Stimulated activated CD8-positive, alpha-beta memory T cell treated with anti-CD3 and anti-CD28 coated beads, Interleukin-2, amount 100 ng/mL, for 1 hour (primary cell): ENCODE results near the gene FNBP1.

Experiments
- DNase-seq, 2 donors: peaks; one replicate each; pipeline ENCODE4 v3.0.0-alpha.2; 2020; ENCODE audit warnings: low read depth in 2 of 2

Gene FNBP1

GRCh38 chr9:130045725-130046450, 2.9 kb upstream of the FNBP1 start:
- DNase-seq: no peak

DNA sequence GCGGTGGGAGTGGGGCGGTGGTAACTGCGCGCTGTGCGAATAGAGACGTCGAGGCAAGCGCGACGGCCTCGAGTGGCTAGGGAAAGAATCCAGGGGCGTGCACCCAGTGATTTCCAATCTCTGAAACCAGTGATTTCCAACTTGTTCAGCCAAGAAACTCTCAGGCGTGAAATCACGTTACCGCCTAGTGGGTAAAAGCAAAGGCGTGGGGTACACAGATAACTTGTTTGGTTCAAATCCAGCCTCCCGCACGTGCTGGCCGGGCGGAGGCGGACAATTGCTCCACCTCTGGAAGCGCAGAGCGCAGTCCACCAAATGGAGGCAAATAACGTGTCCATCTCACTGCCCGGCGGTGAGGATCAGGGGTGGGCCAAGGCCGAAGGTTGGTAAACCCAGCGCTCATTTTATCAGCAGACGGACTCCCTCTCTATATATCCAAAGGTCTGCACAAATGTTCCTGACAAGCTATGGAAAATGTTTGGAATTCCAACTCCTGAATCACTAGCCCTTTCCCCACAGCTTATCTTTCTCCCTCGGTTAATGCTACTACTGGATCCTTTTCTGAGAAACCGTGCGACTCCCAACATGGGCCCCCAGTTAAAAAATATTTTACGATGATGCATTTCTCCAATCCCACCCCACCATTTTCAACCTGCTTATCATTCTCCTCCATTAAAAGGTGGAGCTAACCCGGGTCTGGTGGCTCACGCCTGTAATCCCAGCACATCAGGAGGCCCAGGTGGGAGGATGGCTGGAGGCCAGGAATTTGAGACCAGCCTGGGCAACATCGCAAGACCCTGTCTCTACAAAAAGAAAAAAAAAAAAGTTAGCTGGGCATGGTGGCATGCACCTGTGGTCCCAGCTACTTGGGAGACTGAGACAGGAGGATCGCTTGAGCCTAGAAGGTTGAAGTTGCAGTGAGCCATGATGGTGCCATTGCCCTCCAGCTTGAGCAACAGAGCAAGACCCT, 950 bp upstream of the FNBP1 start:
- DNase-seq: no peak

DNA sequence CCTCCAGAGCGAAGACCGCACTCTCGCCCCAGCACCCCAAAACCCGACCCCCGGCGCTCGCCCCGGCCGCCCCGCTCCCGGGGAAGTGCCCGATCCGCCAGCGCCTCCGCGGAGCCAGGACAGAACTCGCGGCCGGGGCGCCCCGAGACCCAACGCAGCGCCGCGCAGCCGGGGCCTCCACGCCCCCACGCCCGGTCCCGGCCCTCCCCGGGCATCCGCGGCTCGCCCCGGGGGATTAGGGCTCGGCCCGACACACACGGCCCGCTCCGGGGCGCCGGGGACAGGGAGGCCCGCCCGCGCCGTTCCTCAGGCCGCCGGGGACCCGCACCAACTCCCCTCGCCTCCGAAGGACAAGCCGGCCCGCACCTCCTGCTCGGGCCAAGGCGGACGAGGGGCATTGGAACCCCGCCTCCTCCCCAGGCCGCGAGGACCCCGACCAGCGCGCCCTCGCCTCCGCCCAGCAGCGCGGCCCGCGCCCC, 544 bp downstream of the FNBP1 start:
- no peak for DNase-seq

DNA sequence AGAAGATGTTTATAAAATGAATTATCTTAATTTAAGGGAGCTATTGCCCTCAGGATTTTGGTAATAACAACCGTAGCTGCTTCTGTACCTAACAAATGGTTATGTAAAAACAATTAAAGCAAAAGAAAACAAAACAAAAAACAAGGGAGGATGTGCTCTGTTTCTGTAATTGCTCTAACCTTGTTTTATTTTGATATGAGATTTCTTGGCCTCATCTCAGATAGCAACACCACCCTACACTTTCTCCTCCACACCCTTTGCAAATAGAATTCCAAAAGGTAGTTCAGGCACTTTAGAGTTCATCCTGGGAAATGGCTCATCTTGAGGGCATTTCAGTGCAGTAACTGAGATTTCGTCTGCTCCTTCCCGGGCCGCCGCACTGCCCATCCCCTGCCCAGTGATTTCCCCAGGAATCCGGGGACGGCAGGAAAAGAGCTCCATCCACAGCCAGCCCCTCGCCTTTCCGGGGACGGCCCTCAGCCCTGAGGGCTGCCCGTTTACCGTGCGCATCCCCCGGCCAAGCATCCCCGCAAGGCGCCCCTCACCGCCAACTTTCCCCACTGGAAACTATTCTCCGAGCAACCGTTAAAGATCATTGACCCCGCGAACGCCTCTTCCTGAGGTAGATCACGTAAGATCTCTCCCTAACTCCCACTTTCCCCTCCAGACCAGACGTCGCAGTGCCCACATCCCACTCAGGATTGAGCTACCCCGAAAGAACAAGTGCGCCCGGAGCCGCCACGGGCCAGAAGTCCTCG, 1.2 kb downstream of the FNBP1 start:
- DNase-seq: no peak

- DNase-seq: no peak
These were observed 1.9 kb downstream of the FNBP1 start for GRCh38 chr9:130040984-130041647.

DNA sequence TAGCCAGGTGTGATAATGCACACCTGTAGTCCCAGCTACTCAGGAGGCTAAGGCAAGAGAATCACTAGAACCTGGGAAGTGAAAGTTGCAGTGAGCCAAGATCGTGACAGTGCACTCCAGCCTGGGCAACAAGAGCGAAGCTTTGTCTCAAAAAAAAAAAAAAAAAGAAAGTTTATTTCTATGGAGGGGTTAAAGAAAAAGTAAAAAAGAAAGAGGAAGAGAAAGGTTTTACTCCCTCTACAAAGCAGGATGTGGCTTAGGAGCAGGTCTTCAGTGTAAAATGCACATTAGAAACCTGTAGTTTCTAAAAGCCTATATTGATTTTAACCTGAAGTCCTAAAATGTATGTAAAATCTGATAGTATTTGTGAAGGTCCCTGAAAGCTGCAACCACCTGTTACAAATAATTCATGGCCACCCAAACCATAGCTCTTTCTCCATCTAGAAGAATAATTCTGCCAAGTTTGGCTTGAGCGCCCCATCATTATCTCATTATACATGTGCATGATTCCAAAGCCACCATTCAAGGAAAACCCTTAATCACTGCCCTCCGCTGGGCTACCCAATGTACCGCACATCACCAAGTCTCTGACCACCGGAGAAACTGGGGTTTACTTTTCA, 3.4 kb downstream of the FNBP1 start:
- no peak for DNase-seq

GRCh38 chr9:130036099-130036498, 6.9 kb downstream of the FNBP1 start:
- no peak for DNase-seq

GRCh38 chr9:130034570-130034969, 8.4 kb downstream of the FNBP1 start:
- DNase-seq: no peak

DNA sequence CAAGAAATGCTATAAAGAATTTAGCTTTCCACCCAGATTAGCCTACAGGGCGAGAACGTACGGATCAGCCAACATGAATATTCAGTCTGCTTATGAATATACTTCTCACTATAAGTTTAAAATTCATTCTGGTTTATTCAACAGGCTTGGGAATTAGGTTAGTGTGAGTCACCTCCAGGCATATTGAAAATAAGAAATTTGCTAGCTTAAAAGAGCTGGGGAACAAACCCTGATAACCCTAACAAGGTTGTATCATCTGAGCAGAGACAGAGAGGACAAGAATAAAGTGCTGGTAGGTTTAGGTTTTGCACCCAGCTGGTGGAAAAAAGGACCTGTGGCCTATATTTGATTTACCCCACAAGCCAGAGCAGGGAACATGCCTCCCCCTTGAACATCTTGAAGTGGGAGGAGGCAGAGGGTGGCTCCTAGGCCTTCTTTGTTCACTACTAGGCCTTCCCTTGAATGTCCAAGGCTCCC, 12.3 kb downstream of the FNBP1 start:
- DNase-seq: no peak

GRCh38 chr9:130029223-130029973, 13.6 kb downstream of the FNBP1 start:
- DNase-seq: no peak

DNA sequence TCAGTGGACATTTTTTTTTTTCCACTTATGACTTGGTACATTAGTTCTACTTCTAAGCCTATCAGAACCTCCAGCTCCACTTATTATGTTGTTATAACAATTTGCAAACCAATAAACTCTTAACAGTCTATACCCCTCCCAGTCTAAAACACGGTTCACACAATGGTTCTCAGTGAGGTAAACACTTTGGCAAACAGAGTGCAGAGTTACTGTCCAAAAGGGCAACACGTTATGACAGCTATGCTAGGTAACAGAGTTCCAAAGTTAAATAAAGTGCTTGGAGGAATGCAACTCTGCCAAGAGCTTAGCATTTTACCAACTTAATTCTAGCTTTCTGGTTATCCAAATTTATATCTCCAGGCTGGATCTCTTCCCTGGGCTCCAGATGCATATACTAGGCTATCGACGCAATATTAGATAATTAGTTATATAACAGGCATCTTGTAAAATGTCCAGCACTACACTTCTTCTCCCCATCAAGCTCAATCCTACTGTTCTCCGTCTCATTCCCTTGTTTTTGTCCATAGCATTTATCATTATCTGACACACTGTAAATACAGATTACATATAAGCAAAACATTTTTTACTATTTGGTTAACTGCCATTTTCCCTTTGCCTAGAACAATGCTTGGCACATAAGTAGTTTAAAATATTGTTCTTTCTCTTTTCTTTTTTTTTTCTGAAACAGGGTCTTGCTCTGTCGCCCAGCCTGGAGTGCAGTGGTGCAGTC, 14.3 kb downstream of the FNBP1 start:
- no peak for DNase-seq

- no peak for DNase-seq
These were observed 15.2 kb downstream of the FNBP1 start for GRCh38 chr9:130027533-130028365.

DNA sequence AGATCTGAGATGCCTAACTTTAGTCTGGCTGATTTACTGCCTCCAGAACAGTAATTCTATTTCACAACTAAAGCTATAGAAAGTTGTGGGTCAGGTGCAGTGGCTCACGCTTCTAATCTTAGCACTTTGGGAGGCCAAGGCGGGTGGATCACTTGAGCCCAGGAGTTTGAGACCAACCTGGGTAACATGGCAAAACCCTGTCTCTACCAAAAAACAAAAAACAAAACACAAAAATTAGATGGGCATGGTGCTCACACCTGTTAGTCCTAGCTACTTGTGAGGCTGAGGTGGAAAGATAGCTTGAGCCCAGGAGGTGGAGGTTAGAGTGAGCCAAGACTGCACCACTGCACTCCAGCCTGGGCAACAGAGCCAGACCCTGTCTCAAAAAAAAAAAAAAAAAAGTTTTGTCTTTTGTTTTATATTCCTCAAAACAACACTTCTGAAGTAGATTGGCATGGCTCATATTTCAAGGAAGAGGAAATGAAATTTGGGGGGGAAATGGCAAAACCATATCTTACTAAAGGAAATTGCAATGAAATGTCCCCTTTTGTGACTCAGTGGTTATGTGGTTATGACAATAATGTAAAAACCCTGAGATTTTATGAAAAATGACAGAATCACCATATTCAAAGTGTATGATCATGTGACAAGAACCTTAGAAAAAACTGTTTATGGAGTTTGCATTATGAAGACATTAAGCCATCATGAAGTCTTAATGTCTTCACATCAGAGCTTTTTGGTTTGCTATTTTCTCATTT, 16.2 kb downstream of the FNBP1 start:
- DNase-seq: no peak

DNA sequence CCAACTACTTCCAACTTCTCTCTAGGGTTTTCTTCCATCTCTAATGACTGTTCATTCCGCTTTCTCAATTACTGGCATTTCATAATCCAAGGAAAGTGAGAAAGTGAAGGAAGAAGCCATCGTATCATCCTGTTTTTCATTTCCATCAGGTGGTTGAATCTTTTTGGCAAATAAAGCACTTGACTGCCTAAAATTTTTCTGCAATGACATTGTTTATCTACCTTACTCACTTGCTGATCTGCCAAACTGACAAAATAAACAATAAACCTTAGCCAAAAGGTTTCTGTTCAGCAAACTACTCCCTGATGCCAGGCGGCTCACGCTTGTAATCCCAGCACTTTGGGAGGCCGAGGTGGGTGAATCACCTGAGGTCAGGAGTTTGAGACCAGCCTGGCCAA, 18.4 kb downstream of the FNBP1 start:
- no peak for DNase-seq

DNA sequence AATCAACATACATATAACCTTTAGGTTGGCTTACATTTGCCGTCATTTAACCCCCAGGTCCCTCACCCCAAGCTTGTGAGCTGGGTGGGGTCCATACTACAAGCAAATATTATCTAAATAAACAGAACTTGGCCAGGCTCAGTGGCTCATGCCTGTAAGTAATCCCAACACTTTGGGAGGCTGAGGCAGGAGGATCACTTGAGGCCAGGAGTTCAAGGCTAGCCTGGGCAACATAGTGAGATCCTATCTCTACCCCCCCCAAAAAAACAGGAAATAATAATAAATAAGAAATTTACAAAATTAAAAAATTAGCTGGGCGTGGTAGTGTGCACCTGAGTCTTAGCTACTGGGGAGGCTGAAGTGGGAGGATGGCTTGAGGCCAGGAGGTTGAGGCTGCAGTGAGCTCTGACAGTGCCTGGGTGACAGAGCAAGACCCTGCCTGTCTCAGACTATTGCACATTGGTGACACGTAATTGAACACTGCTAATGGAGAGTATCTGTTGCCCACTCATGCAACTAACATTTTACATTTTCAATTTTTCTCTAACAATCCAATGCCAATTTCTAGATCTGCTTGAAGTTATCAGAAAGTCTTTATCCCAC, 18.9 kb downstream of the FNBP1 start:
- no peak for DNase-seq

- DNase-seq: no peak
These were observed 19.7 kb downstream of the FNBP1 start for GRCh38 chr9:130023144-130023787.

- DNase-seq: no peak
These were observed 20.3 kb downstream of the FNBP1 start for GRCh38 chr9:130022566-130023143.
